Coronary artery (tissue), 2 donors: Measurements from ENCODE around the gene NEU1.
"Not testable (repeated sequence)": the region's sequence is repeated elsewhere in the genome, so short reads cannot be mapped to it uniquely, and the experiment has no call there.

Source experiments
- DNase-seq: peaks from one replicate; pipeline ENCODE4 v3.0.0-alpha.2; 2017; ENCODE audit warnings: low spot score
- H3K27ac ChIP-seq, 2 donors: fragments of 200-600 bp; sonication (generic); one replicate each; pipeline ENCODE4 v1.5.1; 2016 to 2019
- H3K4me3 ChIP-seq: fragments of 200-600 bp; sonication (generic); 2 replicates; pipeline ENCODE4 v1.5.1; 2016; ENCODE audit warnings: mild to moderate bottlenecking, moderate library complexity
- TF ChIP-seq, protein P1 (sequence below): fragments of 200-600 bp; sonication (generic); IDR thresholded peaks from one replicate; pipeline ENCODE4 v1.5.1; 2019; ENCODE audit warnings: antibody characterized with exemption

The NEU1 gene

DNA sequence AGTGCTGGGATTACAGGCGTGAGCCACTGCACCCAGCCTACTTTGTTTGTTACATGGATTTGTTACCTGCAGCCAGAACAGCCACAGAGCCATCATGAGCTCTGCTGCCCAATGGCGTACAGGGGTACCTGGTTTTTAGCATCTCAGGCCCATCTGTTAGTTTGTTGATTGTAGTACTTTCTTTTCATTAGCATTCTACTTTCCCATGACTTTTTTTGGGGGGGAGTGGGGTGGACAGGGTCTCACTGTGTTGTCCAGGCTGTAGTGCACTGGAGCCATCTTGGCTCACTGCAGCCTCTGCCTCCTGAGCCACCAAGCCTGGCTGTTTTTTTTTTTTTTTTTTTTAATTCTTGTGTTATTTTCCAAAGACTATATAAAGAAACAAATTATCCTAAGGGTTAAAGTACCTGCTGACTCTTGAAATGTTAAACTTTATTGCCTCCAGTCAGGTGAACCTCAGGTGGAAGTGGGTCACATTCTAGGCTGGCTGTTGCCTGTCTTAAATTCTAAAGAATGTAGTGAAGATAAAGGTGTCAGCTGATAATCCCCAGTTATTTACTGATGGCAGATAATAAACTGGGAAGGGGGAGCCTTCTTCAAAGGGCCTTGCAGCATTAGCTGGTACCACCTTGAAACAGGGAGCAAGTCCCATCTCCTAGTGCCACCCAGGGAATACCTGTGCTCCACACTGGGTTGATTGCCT lies 15.2 kb downstream of the NEU1 start:
- no peak for DNase-seq
- Histone ChIP-seq H3K27ac (no peak overlapping the region), H3K4me3 (no peak overlapping the region)
- TF ChIP-seq, protein P1, sequence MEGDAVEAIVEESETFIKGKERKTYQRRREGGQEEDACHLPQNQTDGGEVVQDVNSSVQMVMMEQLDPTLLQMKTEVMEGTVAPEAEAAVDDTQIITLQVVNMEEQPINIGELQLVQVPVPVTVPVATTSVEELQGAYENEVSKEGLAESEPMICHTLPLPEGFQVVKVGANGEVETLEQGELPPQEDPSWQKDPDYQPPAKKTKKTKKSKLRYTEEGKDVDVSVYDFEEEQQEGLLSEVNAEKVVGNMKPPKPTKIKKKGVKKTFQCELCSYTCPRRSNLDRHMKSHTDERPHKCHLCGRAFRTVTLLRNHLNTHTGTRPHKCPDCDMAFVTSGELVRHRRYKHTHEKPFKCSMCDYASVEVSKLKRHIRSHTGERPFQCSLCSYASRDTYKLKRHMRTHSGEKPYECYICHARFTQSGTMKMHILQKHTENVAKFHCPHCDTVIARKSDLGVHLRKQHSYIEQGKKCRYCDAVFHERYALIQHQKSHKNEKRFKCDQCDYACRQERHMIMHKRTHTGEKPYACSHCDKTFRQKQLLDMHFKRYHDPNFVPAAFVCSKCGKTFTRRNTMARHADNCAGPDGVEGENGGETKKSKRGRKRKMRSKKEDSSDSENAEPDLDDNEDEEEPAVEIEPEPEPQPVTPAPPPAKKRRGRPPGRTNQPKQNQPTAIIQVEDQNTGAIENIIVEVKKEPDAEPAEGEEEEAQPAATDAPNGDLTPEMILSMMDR = no peak

DNA sequence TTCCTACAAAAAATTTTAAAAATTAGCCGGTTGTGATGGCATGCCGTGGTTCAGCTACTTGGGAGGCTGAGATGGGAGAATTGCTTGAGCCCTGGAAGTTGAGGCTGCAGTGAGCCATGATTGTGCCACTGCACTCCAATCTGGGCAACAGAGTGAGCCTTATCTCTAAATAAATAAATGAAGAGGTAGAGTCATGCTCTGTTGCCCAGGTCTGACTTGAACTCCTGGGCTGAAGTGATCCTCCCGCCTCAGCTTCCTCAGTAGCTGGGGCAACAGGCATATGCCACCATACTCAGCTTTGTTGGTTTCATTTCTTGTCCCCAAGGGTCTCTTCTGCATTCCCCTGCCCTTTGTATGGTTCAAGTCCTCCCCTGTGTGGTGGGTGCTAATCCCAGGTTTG lies 18.1 kb downstream of the NEU1 start:
- H3K4me3 ChIP-seq = no peak overlapping the region
- TF ChIP-seq, protein P1 = no peak
- DNase-seq = no peak
- H3K27ac ChIP-seq = no peak overlapping the region

DNA sequence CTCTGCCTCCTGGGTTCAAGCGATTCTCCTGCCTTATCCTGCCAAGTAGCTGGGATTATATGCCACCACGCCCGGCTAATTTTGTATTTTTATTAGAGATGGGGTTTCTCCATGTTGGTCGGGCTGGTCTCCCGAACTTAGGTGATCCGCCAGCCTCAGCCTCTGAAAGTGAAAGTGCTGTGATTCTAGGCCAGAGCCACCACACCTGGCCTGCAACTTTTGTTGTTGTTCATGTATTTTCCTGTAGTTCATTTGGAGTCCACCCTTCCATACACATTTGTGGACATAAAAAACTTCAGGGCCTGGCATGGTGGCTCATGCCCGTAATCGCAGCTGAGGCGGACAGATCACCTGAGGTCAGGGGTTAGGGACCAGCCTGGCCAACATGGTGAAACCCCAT lies 20.6 kb downstream of the NEU1 start:
- no peak for DNase-seq
- TF ChIP-seq, protein P1 = no peak

DNA sequence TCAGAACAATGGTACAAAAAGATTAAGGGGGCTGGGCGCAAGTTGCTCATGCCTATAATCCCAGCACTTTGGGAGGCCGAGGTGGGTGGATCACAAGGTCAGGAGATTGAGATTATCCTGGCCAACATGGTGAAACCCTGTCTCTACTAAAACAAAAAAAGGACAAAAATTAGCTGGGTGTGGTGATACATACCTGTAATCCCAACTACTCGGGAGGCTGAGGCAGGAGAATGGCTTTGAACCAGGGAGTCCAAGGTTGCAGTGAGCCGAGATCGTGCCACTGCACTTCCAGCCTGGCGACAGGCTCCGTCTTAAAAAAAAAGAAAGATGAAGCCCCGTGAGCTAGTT lies 22.9 kb downstream of the NEU1 start:
- not testable (repeated sequence) for DNase-seq, H3K4me3 ChIP-seq, H3K27ac ChIP-seq

More for the DNA sequence above, 20.6 kb downstream of the NEU1 start:
- Histone ChIP-seq H3K4me3 (no peak overlapping the region), H3K27ac (no peak overlapping the region)

DNA sequence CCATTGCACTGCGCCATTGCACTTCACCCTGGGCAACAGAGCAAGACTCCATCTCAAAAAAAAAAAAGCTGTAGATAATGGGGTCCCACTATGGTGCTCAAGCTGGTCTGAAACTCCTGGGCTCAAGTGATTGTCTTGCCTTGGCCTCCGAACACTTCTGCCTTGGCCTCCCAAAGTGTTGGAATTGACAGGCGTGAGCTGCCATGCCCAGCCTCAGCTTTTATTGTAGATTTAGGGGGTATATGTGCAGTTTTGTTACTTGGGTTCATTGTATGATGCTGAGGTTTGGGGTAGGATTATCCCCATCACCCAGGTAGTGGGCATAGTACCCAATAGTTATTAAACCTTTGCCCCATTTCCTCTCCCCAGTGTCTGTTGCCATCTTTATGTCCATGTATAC lies 23.7 kb downstream of the NEU1 start:
- no peak overlapping the region for H3K4me3 ChIP-seq

DNA sequence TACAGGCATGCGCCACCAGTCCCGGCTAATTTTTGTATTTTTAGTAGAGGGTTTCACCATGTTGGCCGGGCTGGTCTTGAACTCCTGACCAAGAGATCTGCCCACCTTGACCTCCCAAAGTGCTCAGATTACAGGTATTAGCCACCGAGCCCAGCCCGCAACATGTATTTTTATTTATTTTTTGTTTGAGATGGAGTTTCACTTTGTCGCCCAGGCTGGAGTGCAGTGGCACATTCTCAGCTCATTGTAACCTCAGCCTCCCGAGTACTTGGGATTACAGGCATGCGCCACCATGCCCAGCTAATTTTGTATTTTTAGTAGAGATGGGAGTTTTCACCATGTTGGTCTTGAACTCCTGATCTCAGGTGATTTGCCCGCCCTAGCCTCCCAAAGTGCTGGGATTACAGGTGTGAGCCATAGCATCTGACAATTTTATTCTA lies 24.5 kb downstream of the NEU1 start:
- H3K27ac ChIP-seq, DNase-seq: not testable (repeated sequence)
- H3K4me3 ChIP-seq = peak overlapping the region; percentile 83

More for the DNA sequence above, 23.7 kb downstream of the NEU1 start:
- no peak for DNase-seq
- TF ChIP-seq, protein P1 = no peak
- no peak overlapping the region for H3K27ac ChIP-seq

DNA sequence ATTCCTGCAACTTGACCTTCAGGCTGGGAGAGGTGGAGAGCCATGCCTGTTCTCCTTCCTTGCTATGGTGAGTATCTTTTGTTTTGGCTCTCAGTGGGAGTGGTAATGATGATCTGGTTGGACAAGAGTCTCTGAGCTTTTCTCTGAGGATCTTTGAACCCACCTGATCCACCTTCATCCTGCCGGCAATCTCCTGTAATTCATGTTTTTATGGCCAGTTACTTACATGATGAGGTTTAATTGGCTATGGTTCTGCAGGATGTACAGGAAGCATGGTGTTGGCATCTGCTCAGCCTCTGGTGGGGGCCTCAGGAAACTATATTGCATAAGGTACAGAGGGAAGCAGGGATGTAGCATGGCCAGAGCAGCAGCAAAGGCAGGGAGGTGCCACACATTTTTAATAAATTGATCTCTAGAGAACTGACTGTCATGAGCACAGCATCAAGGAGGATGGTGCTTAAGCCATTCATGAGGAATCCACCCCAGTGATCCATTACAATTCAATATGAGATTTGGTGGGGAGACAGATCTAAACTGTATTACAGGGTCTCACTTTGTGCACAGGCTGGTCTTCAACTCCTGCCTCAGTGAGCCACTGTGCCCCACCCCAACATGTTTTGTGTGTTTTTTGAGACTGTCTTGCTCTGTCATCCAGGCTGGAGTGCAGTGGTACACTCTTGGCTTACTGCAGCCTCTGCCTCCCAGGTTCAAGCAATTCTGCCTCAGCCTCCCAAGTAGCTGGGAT lies 25.1 kb downstream of the NEU1 start:
- DNase-seq = no peak
- Histone ChIP-seq H3K27ac (peak overlapping the region; percentile 50 to 89), H3K4me3 (peak overlapping the region; percentile 83)
- TF ChIP-seq, protein P1 = no peak
